ENCODE data around the gene TESPA1. TPM values are rescaled to one million over a fixed set of nuclear protein-coding genes. Genes with fewer than 3 reads are reported as not detected.

Gene TESPA1
- polyA plus RNA-seq, 1 experiment: not detected

- no peak for DNase-seq (ENCODE audit: low read depth)
- Histone ChIP-seq H3K36me3 (ENCODE audit: control insufficient read depth, insufficient read depth, low read length) (no peaks in the 10 kb centered on the region), H3K4me3 (ENCODE audit: low read depth, low read length) (no peak overlapping the region), H3K27me3 (ENCODE audit: control insufficient read depth, insufficient read depth, low read length) (no peaks in the 10 kb centered on the region)
- CTCF ChIA-PET: interaction anchor here (0.6 to 1.1 kb wide), 3 partner anchors 17 to 163 kb away, joined by 3 to 4 read pairs (median 4); no protein-coding TSS in a partner anchor
- TF ChIP-seq CTCF (IDR thresholded peaks at IDR 0.05; ENCODE audit: insufficient read depth, low read depth, low read length): no peak
- POLR2A ChIA-PET: no interaction called here
Measured at GRCh38 chr12:54975875-54976274, 8.7 kb downstream of the TESPA1 start.

DNA sequence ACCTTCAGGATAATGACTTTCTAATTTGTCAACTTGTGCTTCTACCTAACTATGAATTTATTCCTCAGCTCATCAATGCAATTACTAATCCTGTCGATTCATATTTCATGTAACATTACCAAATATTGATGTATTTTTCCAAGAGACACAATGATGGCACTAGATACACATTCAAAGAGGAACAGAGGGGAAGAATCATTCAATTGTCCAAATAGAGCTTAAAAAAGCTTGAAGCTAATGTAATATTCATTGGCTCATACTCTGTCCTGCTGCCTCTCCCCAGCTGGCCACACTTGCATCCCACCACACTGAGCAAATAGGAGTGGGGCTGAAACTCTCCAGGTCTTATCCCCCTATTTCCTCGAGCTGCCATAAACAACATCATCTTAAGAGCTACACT is 9.3 kb downstream of the TESPA1 start:
- Histone ChIP-seq H3K36me3 (ENCODE audit: control insufficient read depth, insufficient read depth, low read length) (no peaks in the 10 kb centered on the region), H3K27me3 (ENCODE audit: control insufficient read depth, insufficient read depth, low read length) (no peaks in the 10 kb centered on the region), H3K4me3 (ENCODE audit: low read depth, low read length) (no peak overlapping the region)
- POLR2A ChIA-PET: no interaction called here
- CTCF ChIA-PET: interaction anchor here (0.6 to 1.1 kb wide), 4 partner anchors 9 to 164 kb away, joined by 3 to 6 read pairs (median 4); no protein-coding TSS in a partner anchor
- DNase-seq (ENCODE audit: low read depth): no peak
- no peak for TF ChIP-seq CTCF (IDR thresholded peaks at IDR 0.05; ENCODE audit: insufficient read depth, low read depth, low read length)

GRCh38 chr12:54974279-54974678 is 10.3 kb downstream of the TESPA1 start:
- POLR2A ChIA-PET: no interaction called here
- Histone ChIP-seq H3K4me3 (ENCODE audit: low read depth, low read length) (no peak overlapping the region), H3K36me3 (ENCODE audit: control insufficient read depth, insufficient read depth, low read length) (no peaks in the 10 kb centered on the region), H3K27me3 (ENCODE audit: control insufficient read depth, insufficient read depth, low read length) (no peaks in the 10 kb centered on the region)
- no peak for DNase-seq (ENCODE audit: low read depth)
- CTCF ChIA-PET: interaction anchor here (1.9 kb wide), 1 partner anchor 271 kb away, joined by 6 read pairs; no protein-coding TSS in a partner anchor
- no peak for TF ChIP-seq CTCF (IDR thresholded peaks at IDR 0.05; ENCODE audit: insufficient read depth, low read depth, low read length)

DNA sequence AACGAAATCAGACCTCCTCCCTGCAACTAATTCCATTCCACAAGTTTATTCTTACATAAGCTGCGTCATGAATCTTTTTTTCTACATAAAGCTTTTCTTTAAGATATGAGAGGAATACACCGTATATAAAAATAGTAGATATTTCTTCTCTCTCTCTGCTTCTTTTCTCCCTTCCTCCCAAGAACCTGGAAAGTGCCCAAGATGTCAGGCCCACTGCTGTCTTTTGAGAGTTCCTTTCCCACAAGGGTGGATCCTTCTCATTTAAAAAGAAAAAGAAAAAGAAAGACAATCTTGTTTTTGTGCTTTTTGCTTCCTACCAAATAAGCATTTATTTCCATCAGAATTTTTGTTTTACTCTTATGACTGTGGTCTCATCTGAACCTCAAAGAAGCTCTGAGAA is 11.0 kb downstream of the TESPA1 start:
- Histone ChIP-seq H3K36me3 (ENCODE audit: control insufficient read depth, insufficient read depth, low read length) (no peaks in the 10 kb centered on the region), H3K4me3 (ENCODE audit: low read depth, low read length) (no peak overlapping the region), H3K27me3 (ENCODE audit: control insufficient read depth, insufficient read depth, low read length) (no peaks in the 10 kb centered on the region)
- POLR2A ChIA-PET: no interaction called here
- CTCF ChIA-PET: interaction anchor here (1.3 to 1.9 kb wide), 2 partner anchors 20 to 271 kb away, joined by 5 to 6 read pairs; no protein-coding TSS in a partner anchor
- no peak for TF ChIP-seq CTCF (IDR thresholded peaks at IDR 0.05; ENCODE audit: insufficient read depth, low read depth, low read length)
- no peak for DNase-seq (ENCODE audit: low read depth)

GRCh38 chr12:54970741-54971140 is 13.8 kb downstream of the TESPA1 start:
- no peak for DNase-seq (ENCODE audit: low read depth)
- H3K27me3 ChIP-seq (ENCODE audit: control insufficient read depth, insufficient read depth, low read length): no peaks in the 10 kb centered on the region
- CTCF ChIA-PET: interaction anchor here (0.8 to 2.8 kb wide), 4 partner anchors 10 to 97 kb away, joined by 3 to 13 read pairs (median 3); no protein-coding TSS in a partner anchor
- H3K36me3 ChIP-seq (ENCODE audit: control insufficient read depth, insufficient read depth, low read length): no peaks in the 10 kb centered on the region
- no peak overlapping the region for H3K4me3 ChIP-seq (ENCODE audit: low read depth, low read length)
- TF ChIP-seq CTCF (IDR thresholded peaks at IDR 0.05; ENCODE audit: insufficient read depth, low read depth, low read length): no peak
- POLR2A ChIA-PET: no interaction called here
